IPS DF 6.9 (cell line): ENCODE measurements around the gene WRAP73.

Experiments
- DNase-seq: peaks from one replicate; pipeline ENCODE4 v3.0.0-alpha.2; 2013; ENCODE audit warnings: low read depth, low spot score
- H3K27ac ChIP-seq: one replicate; pipeline ENCODE4 v1.5.1; 2013; ENCODE audit warnings: low read length, control low read depth
- H3K27me3 ChIP-seq: 2 replicates; pipeline ENCODE4 v1.6.1; 2013; ENCODE audit warnings: mild to moderate bottlenecking, low read length; ENCODE audit not compliant: control insufficient read depth, insufficient read depth
- H3K36me3 ChIP-seq: 2 replicates; pipeline ENCODE4 v1.6.1; 2013; ENCODE audit warnings: low read length; ENCODE audit not compliant: control insufficient read depth, insufficient read depth
- H3K4me1 ChIP-seq: 2 replicates; pipeline ENCODE4 v1.6.1; 2013; ENCODE audit warnings: low read length; ENCODE audit not compliant: control insufficient read depth, insufficient read depth
- H3K4me3 ChIP-seq: 2 replicates; pipeline ENCODE4 v1.5.1; 2013; ENCODE audit warnings: mild to moderate bottlenecking, low read length
- H3K9me3 ChIP-seq: 2 replicates; pipeline ENCODE4 v1.6.1; 2013; ENCODE audit warnings: low read length, inconsistent platforms; ENCODE audit not compliant: control insufficient read depth, insufficient read depth
- WGBS: extraction: QIAGEN DNeasy Blood & Tissue Kit; methylation state at CpG from one replicate; pipeline ENCODE4 v1.1.7; 2013; ENCODE audit warnings: mixed read lengths, missing lambda C conversion rate; ENCODE audit not compliant: insufficient read length, insufficient coverage; 5-methylcytosine and 5-hydroxymethylcytosine counted together

The WRAP73 gene

GRCh38 chr1:3645666-3646355, 4.1 kb downstream of the WRAP73 start:
- Histone ChIP-seq H3K4me1 (peaks cover 3% of the 10 kb centered on the region; the same call in 1 of the 2 replicates), H3K27me3 (peaks cover 5% of the 10 kb centered on the region), H3K36me3 (no peaks in the 10 kb centered on the region), H3K9me3 (no peaks in the 10 kb centered on the region), H3K27ac (no peak overlapping the region), H3K4me3 (no peak overlapping the region)
- DNase-seq, result no peak
- WGBS, result no CpG with 5 or more reads among the region's 27 CpGs

- Histone ChIP-seq H3K4me3 (no peak overlapping the region), H3K27me3 (no peaks in the 10 kb centered on the region; the same call in 1 of the 2 replicates), H3K27ac (no peak overlapping the region), H3K9me3 (no peaks in the 10 kb centered on the region), H3K4me1 (no peaks in the 10 kb centered on the region), H3K36me3 (no peaks in the 10 kb centered on the region)
- WGBS, result no CpG with 5 or more reads among the region's 43 CpGs
- no peak for DNase-seq
These were observed 4.7 kb downstream of the WRAP73 start for GRCh38 chr1:3645247-3645646.

GRCh38 chr1:3644273-3644672, 5.6 kb downstream of the WRAP73 start:
- peaks cover 3% of the 10 kb centered on the region; the same call in 1 of the 2 replicates for H3K36me3 ChIP-seq
- H3K9me3 ChIP-seq, result no peaks in the 10 kb centered on the region
- no CpG with 5 or more reads among the region's 25 CpGs for WGBS
- no peaks in the 10 kb centered on the region for H3K27me3 ChIP-seq
- no peaks in the 10 kb centered on the region for H3K4me1 ChIP-seq
- no peak overlapping the region for H3K27ac ChIP-seq
- no peak overlapping the region for H3K4me3 ChIP-seq
- no peak for DNase-seq

- Histone ChIP-seq H3K27me3 (no peaks in the 10 kb centered on the region), H3K27ac (no peak overlapping the region), H3K4me1 (no peaks in the 10 kb centered on the region), H3K4me3 (no peak overlapping the region), H3K36me3 (peaks cover 3% of the 10 kb centered on the region; the same call in 1 of the 2 replicates), H3K9me3 (no peaks in the 10 kb centered on the region)
- no peak for DNase-seq
- no CpG with 5 or more reads among the region's 43 CpGs for WGBS
These were observed 6.8 kb downstream of the WRAP73 start for GRCh38 chr1:3642919-3643675.

- no peak overlapping the region for H3K4me3 ChIP-seq
- H3K27me3 ChIP-seq, result no peaks in the 10 kb centered on the region
- H3K36me3 ChIP-seq, result peaks cover 3% of the 10 kb centered on the region; the same call in 1 of the 2 replicates
- no CpG with 5 or more reads among the region's 11 CpGs for WGBS
- H3K4me1 ChIP-seq, result no peaks in the 10 kb centered on the region
- no peaks in the 10 kb centered on the region for H3K9me3 ChIP-seq
- no peak overlapping the region for H3K27ac ChIP-seq
- DNase-seq, result no peak
These were observed 8.1 kb downstream of the WRAP73 start for GRCh38 chr1:3641816-3642215.

- Histone ChIP-seq H3K36me3 (peaks cover 3% of the 10 kb centered on the region; the same call in 1 of the 2 replicates), H3K4me1 (no peaks in the 10 kb centered on the region), H3K4me3 (no peak overlapping the region), H3K9me3 (no peaks in the 10 kb centered on the region), H3K27me3 (no peaks in the 10 kb centered on the region), H3K27ac (no peak overlapping the region)
- WGBS, result no CpG with 5 or more reads among the region's 26 CpGs
- DNase-seq, result no peak
These were observed 8.7 kb downstream of the WRAP73 start for GRCh38 chr1:3641046-3641760.

- Histone ChIP-seq H3K27me3 (no peaks in the 10 kb centered on the region), H3K4me3 (no peak overlapping the region), H3K4me1 (no peaks in the 10 kb centered on the region), H3K27ac (no peak overlapping the region), H3K36me3 (peaks cover 3% of the 10 kb centered on the region; the same call in 1 of the 2 replicates), H3K9me3 (no peaks in the 10 kb centered on the region)
- no peak for DNase-seq
- WGBS, result no CpG with 5 or more reads among the region's 36 CpGs
These were observed 9.6 kb downstream of the WRAP73 start for GRCh38 chr1:3640121-3640837.

GRCh38 chr1:3639397-3639911, 10.4 kb downstream of the WRAP73 start:
- H3K4me3 ChIP-seq, result no peak overlapping the region
- H3K4me1 ChIP-seq, result no peaks in the 10 kb centered on the region
- WGBS, result no CpG with 5 or more reads among the region's 23 CpGs
- no peaks in the 10 kb centered on the region for H3K27me3 ChIP-seq
- H3K36me3 ChIP-seq, result peaks cover 3% of the 10 kb centered on the region; the same call in 1 of the 2 replicates
- DNase-seq, result no peak
- H3K27ac ChIP-seq, result no peak overlapping the region
- no peaks in the 10 kb centered on the region for H3K9me3 ChIP-seq

- WGBS, result no CpG with 5 or more reads among the region's 15 CpGs
- H3K27me3 ChIP-seq, result no peaks in the 10 kb centered on the region
- no peak for DNase-seq
- no peak overlapping the region for H3K27ac ChIP-seq
- H3K4me3 ChIP-seq, result no peak overlapping the region
- H3K4me1 ChIP-seq, result no peaks in the 10 kb centered on the region
- peaks cover 3% of the 10 kb centered on the region; the same call in 1 of the 2 replicates for H3K36me3 ChIP-seq
- H3K9me3 ChIP-seq, result no peaks in the 10 kb centered on the region
These were observed 11.2 kb downstream of the WRAP73 start for GRCh38 chr1:3638676-3639075.

GRCh38 chr1:3638027-3638426, 11.9 kb downstream of the WRAP73 start:
- no CpG with 5 or more reads among the region's 12 CpGs for WGBS
- Histone ChIP-seq H3K27ac (no peak overlapping the region), H3K4me1 (no peaks in the 10 kb centered on the region), H3K4me3 (no peak overlapping the region), H3K27me3 (no peaks in the 10 kb centered on the region), H3K36me3 (peaks cover 3% of the 10 kb centered on the region; the same call in 1 of the 2 replicates), H3K9me3 (no peaks in the 10 kb centered on the region)
- no peak for DNase-seq
